ENCODE results near the gene PUM1.

PUM1 gene

DNA sequence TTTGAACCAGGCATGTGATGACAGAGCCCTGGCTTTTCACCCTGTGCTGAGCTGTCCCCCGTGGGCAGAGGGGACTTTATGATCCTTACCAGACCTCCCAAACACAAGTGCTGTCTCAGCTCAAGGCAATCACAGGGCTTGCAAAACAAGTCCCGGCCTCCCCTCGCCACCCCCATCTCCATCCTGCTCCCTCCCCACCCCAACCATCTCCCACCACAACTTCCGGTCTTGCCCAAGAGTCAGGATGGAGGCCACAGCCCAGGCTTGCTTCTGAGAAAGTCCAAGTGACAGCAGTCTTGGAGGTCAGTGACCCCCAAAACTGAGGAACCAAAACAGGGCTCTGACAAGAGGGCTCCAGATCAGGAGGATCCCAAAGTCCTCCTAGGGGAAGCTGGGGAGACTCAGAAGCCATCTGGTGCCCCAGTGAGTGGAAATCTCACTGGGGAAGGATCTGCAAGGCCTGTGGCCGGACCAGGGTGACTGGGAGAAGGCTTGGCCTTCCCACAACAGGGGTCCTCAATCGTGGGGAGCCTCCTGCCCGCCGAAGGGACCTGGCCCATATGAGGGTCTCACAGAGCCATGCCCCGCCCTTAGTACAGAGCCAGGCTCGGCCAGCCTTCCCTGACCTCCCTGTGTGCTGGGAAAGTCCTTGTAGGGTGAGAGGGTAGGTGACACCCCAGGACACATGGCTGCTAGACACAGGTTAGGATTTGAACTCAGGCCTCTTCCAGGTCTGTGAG is 152.4 kb downstream of the PUM1 start:
- TF ChIP-seq CTCF (conservative IDR thresholded peaks at IDR 0.05; ENCODE audit: low read depth), result no peak
- no peak for DNase-seq (ENCODE audit: low spot score)
- ChIA-PET CTCF (interaction anchor here (0.8 to 7.8 kb wide), 4 partner anchors 110 to 134 kb away, joined by 3 to 186 read pairs (median 30); no protein-coding TSS in a partner anchor), POLR2A (ENCODE audit: low non-redundant PET) (no interaction called here)
- peak overlapping the region; percentile 5; the same call in 1 of the 2 replicates for H3K27ac ChIP-seq

DNA sequence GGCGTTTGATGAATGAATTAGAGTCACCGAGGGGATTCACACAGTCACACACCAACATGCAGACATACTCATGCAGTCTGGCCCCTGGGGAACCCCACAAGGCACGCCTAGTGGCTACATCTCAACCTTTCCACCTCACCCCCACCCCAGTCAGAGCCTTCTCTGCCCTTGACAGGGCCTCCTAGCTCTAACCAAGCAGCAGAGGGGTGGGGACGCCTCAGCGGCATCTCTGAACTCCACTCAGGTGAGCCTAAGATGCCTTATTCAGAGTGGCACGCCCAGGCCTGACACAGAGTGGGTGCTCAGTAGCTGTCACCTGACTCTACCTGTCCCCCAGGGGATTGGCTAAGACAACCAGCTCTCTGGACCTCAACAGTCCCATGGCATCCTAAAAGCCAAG is 153.3 kb downstream of the PUM1 start:
- no peak for TF ChIP-seq CTCF (conservative IDR thresholded peaks at IDR 0.05; ENCODE audit: low read depth)
- ChIA-PET CTCF (interaction anchor here (0.5 to 7.8 kb wide), 10 partner anchors 9 to 430 kb away, joined by 3 to 186 read pairs (median 6); no protein-coding TSS in a partner anchor), POLR2A (ENCODE audit: low non-redundant PET) (no interaction called here)
- 0 out of 2 replicates have a peak overlapping the region, but pooled peaks have one; percentile 5 for H3K27ac ChIP-seq
- DNase-seq (ENCODE audit: low spot score), result no peak

DNA sequence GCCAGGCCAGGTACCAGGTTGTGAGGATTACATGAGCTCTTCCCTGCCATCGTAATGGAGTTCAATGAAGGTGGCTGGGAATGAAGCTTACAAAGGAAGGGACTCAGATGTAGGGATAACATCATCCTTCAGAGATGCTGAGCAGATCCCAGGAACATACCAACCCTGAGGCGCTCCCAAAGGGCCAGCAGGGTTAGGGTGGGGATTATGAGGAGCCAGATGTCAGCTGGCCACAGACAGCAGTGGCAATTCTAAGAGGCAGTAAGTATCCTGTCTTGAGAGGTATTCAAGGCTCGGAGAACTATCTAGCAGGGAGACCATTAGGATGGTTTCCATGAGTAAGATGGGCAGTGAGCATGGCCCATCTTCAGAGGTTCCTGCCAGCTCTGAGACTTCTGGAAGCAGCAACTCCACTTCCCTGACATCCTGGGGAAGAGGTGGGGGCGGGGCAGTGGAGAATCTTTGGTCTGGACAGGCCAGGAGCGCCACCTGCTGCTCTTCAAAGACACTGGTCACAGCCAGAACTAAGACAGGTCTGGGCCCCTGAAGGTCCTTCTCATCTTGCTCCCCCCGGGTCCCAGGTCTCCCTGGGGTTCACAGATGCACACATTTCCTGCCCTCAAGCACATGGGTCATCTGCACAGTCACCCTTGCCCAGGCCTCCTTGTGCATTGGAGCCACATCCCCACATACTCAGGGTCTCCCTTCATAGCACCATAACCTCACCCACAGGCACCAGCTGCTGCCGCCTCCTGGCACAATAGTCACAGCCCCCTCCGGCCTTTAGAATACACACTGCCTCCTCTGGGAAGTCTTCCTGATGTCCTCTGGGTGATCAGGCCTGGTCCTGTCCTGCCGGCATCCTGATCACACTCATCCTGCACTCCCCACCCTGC is 154.2 kb downstream of the PUM1 start:
- no peak overlapping the region for H3K27ac ChIP-seq
- peak; percentile 86 for DNase-seq (ENCODE audit: low spot score)
- ChIA-PET CTCF (interaction anchor here (0.5 to 7.8 kb wide), 35 partner anchors 8 to 1380 kb away, joined by 3 to 186 read pairs (median 4); partner anchors contain the start of gene HDAC1), POLR2A (ENCODE audit: low non-redundant PET) (interaction anchor here (0.5 kb wide), 1 partner anchor 696 kb away, joined by 3 read pairs; no protein-coding TSS in a partner anchor)
- TF ChIP-seq CTCF (conservative IDR thresholded peaks at IDR 0.05; ENCODE audit: low read depth), result peak; percentile 84

GRCh38 chr1:30909365-30910068 is 156.0 kb downstream of the PUM1 start:
- CTCF ChIA-PET, result interaction anchor here (0.8 to 7.8 kb wide), 2 partner anchors 106 to 130 kb away, joined by 3 to 186 read pairs; no protein-coding TSS in a partner anchor
- POLR2A ChIA-PET (ENCODE audit: low non-redundant PET), result no interaction called here
- no peak for DNase-seq (ENCODE audit: low spot score)
- H3K27ac ChIP-seq, result no peak overlapping the region; the same call in none of the 2 replicates
- TF ChIP-seq CTCF (conservative IDR thresholded peaks at IDR 0.05; ENCODE audit: low read depth), result no peak

- TF ChIP-seq CTCF (conservative IDR thresholded peaks at IDR 0.05; ENCODE audit: low read depth), result no peak
- peak; percentile 35 for DNase-seq (ENCODE audit: low spot score)
These were observed 156.7 kb downstream of the PUM1 start, which contains the start of gene SDC3 for GRCh38 chr1:30908696-30909364. Gene SDC3 (minus strand): TSS chr1:30908758. CDS start chr1:30908586, 172 bp downstream.

More at GRCh38 chr1:30908696-30909364, 156.7 kb downstream of the PUM1 start, which contains the start of gene SDC3:
- CTCF ChIA-PET, result interaction anchor here (0.8 to 7.8 kb wide), 2 partner anchors 105 to 129 kb away, joined by 3 to 186 read pairs; no protein-coding TSS in a partner anchor
- POLR2A ChIA-PET (ENCODE audit: low non-redundant PET), result no interaction called here
- peak within 1 kb of the TSS; percentile 34 for H3K27ac ChIP-seq

Measured in RWPE1 (cell line).